Measurements from ENCODE around the gene ABCD2. TPM values are rescaled to one million over a fixed set of nuclear protein-coding genes. Genes with fewer than 3 reads are reported as not detected.
"Not testable (repeated sequence)": the region's sequence is repeated elsewhere in the genome, so short reads cannot be mapped to it uniquely, and the experiment has no call there.

Gene ABCD2
- total RNA-seq, 1 donor from 2014 or later: 1.0 TPM

DNA sequence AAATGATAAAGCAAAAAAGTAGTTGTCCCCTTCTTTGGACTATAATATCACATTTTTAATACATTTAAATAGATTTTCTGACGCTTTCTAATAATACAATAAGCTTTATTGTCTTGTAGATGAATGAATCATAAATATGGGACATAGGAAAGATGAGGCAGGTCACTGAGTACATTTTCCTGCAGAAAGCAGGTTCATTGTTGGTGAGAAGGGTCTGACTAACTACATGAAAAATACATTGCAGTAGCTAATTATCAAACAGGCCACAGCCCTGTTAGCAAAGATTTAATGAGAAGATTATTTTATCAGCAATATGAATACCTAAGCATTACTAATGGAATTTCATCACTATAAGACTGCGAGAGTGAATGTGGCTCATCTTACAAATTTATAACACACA lies 45.6 kb downstream of the ABCD2 start:
- Histone ChIP-seq H3K36me3 (ENCODE audit: control insufficient read depth in 3 of 3, insufficient read depth in 3 of 3, low read length in 3 of 3) (no peaks in the 10 kb centered on the region), H3K4me3 (ENCODE audit: low read length in 3 of 3) (no peak overlapping the region), H3K27ac (ENCODE audit: low read depth, low read length) (no peak overlapping the region), H3K9ac (ENCODE audit: low read depth in 1 of 3, low read length in 3 of 3) (no peak overlapping the region), H3K9me3 (ENCODE audit: control insufficient read depth in 3 of 3, low read length in 3 of 3) (no peaks in the 10 kb centered on the region), H3K4me1 (ENCODE audit: control insufficient read depth in 3 of 3, insufficient read depth in 3 of 3, low read length in 3 of 3) (no peaks in the 10 kb centered on the region), H3K27me3 (ENCODE audit: control insufficient read depth in 3 of 3, insufficient read depth in 3 of 3, low read length in 3 of 3) (no peaks in the 10 kb centered on the region)

DNA sequence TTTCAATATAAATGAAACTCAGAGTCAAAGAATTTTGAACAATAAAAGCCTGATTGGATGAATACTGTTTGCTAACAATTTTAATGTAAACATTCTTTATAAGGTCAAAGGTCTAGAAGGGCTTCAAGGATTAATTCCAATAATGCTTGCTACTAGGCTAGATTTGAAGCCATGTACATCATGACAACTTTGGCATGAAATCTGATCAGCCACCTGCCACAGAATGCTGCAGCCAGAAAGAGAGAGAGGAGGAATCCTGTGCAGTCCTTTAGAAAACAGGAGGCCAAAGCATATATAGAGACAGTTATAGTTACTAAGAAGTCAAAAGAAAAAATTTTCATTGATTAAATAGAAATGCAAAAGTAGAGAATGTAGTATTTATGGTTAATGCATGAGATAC lies 47.1 kb downstream of the ABCD2 start:
- Histone ChIP-seq H3K9me3 (ENCODE audit: control insufficient read depth in 3 of 3, low read length in 3 of 3) (no peaks in the 10 kb centered on the region), H3K4me1 (ENCODE audit: control insufficient read depth in 3 of 3, insufficient read depth in 3 of 3, low read length in 3 of 3) (no peaks in the 10 kb centered on the region), H3K4me3 (ENCODE audit: low read length in 3 of 3) (no peak overlapping the region), H3K36me3 (ENCODE audit: control insufficient read depth in 3 of 3, insufficient read depth in 3 of 3, low read length in 3 of 3) (no peaks in the 10 kb centered on the region), H3K9ac (ENCODE audit: low read depth in 1 of 3, low read length in 3 of 3) (no peak overlapping the region), H3K27ac (ENCODE audit: low read depth, low read length) (no peak overlapping the region), H3K27me3 (ENCODE audit: control insufficient read depth in 3 of 3, insufficient read depth in 3 of 3, low read length in 3 of 3) (no peaks in the 10 kb centered on the region)

DNA sequence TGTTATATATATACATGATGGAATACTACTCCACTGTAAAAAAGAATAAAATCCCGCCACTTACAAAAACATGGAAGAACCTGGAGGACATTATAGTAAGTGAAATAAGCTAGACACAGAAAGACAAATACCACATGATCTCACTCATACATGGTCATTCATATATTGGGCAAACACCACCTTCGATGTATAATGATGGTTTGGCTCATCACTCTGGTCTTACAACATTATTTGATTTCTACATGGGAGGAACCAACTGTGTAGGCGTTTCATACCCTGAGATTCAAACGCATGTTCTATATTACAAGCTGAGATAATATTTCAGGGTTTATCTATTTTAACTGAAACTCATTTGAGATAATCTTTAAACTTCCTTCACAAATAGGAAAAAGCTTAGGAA lies 48.3 kb downstream of the ABCD2 start:
- Histone ChIP-seq H3K4me3 (ENCODE audit: low read length in 3 of 3) (no peak overlapping the region), H3K9me3 (ENCODE audit: control insufficient read depth in 3 of 3, low read length in 3 of 3) (no peaks in the 10 kb centered on the region), H3K4me1 (ENCODE audit: control insufficient read depth in 3 of 3, insufficient read depth in 3 of 3, low read length in 3 of 3) (no peaks in the 10 kb centered on the region), H3K27me3 (ENCODE audit: control insufficient read depth in 3 of 3, insufficient read depth in 3 of 3, low read length in 3 of 3) (no peaks in the 10 kb centered on the region), H3K9ac (ENCODE audit: low read depth in 1 of 3, low read length in 3 of 3) (no peak overlapping the region), H3K27ac (ENCODE audit: low read depth, low read length) (no peak overlapping the region), H3K36me3 (ENCODE audit: control insufficient read depth in 3 of 3, insufficient read depth in 3 of 3, low read length in 3 of 3) (no peaks in the 10 kb centered on the region)

DNA sequence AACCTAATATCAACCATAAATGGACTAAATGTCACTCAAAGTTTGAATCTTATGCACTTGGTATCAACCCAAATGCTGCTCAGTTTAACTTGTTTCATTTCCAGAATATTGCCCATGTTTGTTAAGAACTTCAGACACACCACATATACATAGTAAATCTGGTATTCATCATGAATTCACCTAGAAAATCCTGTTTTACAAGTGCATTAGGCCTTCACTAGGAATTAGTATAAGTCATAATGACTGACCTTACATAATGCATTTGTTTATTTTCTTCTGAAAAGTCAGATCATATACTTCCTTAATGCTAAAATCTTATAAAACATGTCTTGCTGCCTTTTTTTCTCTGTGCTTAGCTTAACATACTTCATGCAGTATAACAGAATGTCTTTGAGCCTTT lies 66.1 kb downstream of the ABCD2 start:
- no peak overlapping the region for H3K9ac ChIP-seq (ENCODE audit: low read depth in 1 of 3, low read length in 3 of 3)
- H3K27me3 ChIP-seq (ENCODE audit: control insufficient read depth in 3 of 3, insufficient read depth in 3 of 3, low read length in 3 of 3): no peaks in the 10 kb centered on the region
- no peak overlapping the region for H3K27ac ChIP-seq (ENCODE audit: low read depth, low read length)
- H3K36me3 ChIP-seq (ENCODE audit: control insufficient read depth in 3 of 3, insufficient read depth in 3 of 3, low read length in 3 of 3): no peaks in the 10 kb centered on the region
- peaks cover 0 to 3% (median 0%) of the 10 kb centered on the region in 3 donors for H3K9me3 ChIP-seq (ENCODE audit: control insufficient read depth in 3 of 3, low read length in 3 of 3)
- no peak overlapping the region for H3K4me3 ChIP-seq (ENCODE audit: low read length in 3 of 3)
- no peaks in the 10 kb centered on the region for H3K4me1 ChIP-seq (ENCODE audit: control insufficient read depth in 3 of 3, insufficient read depth in 3 of 3, low read length in 3 of 3)

DNA sequence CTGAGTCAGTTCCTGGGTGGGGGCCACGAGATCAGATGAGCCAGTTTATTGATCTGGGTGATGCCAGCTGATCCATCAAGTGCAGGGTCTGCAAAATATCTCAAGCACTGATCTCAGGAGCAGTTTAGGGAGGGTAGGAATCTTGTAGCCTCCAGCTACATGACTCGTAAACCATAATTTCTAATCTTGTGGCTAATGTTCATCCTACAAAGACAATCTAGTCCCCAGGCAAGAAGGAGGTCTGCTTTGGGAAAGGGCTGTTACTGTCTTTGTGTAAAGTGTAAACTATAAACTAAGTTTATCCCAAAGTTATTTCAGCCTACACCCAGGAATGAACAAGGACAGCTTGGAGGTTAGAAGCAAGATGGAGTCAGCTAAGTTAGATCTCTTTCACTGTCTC lies 75.4 kb downstream of the ABCD2 start:
- not testable (repeated sequence) for H3K4me3 ChIP-seq (ENCODE audit: low read length in 3 of 3); H3K9me3 ChIP-seq (ENCODE audit: control insufficient read depth in 3 of 3, low read length in 3 of 3); H3K27me3 ChIP-seq (ENCODE audit: control insufficient read depth in 3 of 3, insufficient read depth in 3 of 3, low read length in 3 of 3); H3K27ac ChIP-seq (ENCODE audit: low read depth, low read length); H3K9ac ChIP-seq (ENCODE audit: low read depth in 1 of 3, low read length in 3 of 3); H3K36me3 ChIP-seq (ENCODE audit: control insufficient read depth in 3 of 3, insufficient read depth in 3 of 3, low read length in 3 of 3); H3K4me1 ChIP-seq (ENCODE audit: control insufficient read depth in 3 of 3, insufficient read depth in 3 of 3, low read length in 3 of 3)

DNA sequence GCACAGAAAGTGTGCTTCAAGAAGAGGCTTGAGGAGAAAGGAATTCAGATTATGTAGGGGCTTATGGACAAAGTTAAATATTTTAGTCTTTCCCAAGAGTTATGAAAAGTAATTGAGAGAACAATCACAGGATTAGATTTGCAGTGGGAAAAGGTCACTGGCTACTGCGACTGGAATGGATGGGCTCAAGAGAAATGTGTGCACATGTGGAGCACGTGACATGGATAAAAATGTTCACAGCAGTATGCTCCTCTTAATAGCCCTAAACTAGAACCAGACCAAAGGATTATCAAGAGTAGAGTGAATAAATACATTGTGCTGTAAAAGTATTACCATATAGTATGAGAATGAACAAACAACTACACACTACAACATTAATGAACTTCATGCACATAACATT lies 78.1 kb downstream of the ABCD2 start:
- no peak overlapping the region for H3K27ac ChIP-seq (ENCODE audit: low read depth, low read length)
- H3K9ac ChIP-seq (ENCODE audit: low read depth in 1 of 3, low read length in 3 of 3): no peak overlapping the region
- no peaks in the 10 kb centered on the region for H3K27me3 ChIP-seq (ENCODE audit: control insufficient read depth in 3 of 3, insufficient read depth in 3 of 3, low read length in 3 of 3)
- H3K9me3 ChIP-seq (ENCODE audit: control insufficient read depth in 3 of 3, low read length in 3 of 3): no peaks in the 10 kb centered on the region
- no peak overlapping the region for H3K4me3 ChIP-seq (ENCODE audit: low read length in 3 of 3)
- H3K4me1 ChIP-seq (ENCODE audit: control insufficient read depth in 3 of 3, insufficient read depth in 3 of 3, low read length in 3 of 3): no peaks in the 10 kb centered on the region
- H3K36me3 ChIP-seq (ENCODE audit: control insufficient read depth in 3 of 3, insufficient read depth in 3 of 3, low read length in 3 of 3): no peaks in the 10 kb centered on the region

DNA sequence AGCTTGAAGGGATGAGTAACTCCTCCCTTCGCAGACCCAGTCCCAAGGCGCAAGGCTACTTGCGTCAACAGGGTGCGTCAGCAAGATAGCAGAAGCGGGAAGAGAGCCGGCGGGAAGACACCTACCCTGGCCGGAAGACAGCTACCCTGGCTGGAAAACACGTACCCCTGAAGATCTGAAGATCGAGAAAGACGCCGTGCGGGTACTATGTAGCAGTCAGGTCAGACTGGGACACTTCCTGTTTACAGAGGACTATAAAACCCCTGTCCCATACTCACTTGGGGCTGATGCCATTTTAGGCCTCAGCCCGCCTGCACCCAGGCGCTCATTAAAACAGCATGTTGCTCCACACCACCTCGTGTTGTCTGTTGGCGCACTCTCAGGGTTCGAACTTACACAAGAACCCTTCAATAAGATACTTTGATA lies 80.9 kb downstream of the ABCD2 start:
- Histone ChIP-seq H3K27me3 (ENCODE audit: control insufficient read depth in 3 of 3, insufficient read depth in 3 of 3, low read length in 3 of 3) (no peaks in the 10 kb centered on the region), H3K4me1 (ENCODE audit: control insufficient read depth in 3 of 3, insufficient read depth in 3 of 3, low read length in 3 of 3) (no peaks in the 10 kb centered on the region), H3K36me3 (ENCODE audit: control insufficient read depth in 3 of 3, insufficient read depth in 3 of 3, low read length in 3 of 3) (no peaks in the 10 kb centered on the region), H3K9ac (ENCODE audit: low read depth in 1 of 3, low read length in 3 of 3) (no peak overlapping the region), H3K27ac (ENCODE audit: low read depth, low read length) (no peak overlapping the region), H3K9me3 (ENCODE audit: control insufficient read depth in 3 of 3, low read length in 3 of 3) (no peaks in the 10 kb centered on the region), H3K4me3 (ENCODE audit: low read length in 3 of 3) (no peak overlapping the region)

DNA sequence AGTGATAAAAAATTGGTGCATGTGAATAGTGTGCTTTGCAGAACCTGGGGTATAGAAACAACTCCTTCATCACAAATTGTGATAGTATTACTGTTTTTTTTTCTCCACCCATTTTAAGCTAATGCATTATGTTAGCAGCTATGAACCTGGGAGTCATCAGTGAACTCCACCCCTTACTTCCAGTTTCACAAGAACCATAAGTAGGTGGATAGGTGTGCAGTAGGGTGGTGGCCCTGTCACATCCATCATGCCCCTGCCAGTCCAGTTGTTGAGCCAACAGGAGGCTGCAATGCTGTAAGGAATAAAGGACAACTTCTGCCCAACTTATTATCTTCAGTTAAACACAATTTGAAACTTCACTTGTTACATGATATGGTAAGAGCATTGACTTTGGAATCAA lies 85.7 kb downstream of the ABCD2 start:
- Histone ChIP-seq H3K27ac (ENCODE audit: low read depth, low read length) (no peak overlapping the region), H3K9me3 (ENCODE audit: control insufficient read depth in 3 of 3, low read length in 3 of 3) (no peaks in the 10 kb centered on the region), H3K27me3 (ENCODE audit: control insufficient read depth in 3 of 3, insufficient read depth in 3 of 3, low read length in 3 of 3) (no peaks in the 10 kb centered on the region), H3K4me1 (ENCODE audit: control insufficient read depth in 3 of 3, insufficient read depth in 3 of 3, low read length in 3 of 3) (no peaks in the 10 kb centered on the region), H3K4me3 (ENCODE audit: low read length in 3 of 3) (no peak overlapping the region), H3K9ac (ENCODE audit: low read depth in 1 of 3, low read length in 3 of 3) (no peak overlapping the region), H3K36me3 (ENCODE audit: control insufficient read depth in 3 of 3, insufficient read depth in 3 of 3, low read length in 3 of 3) (no peaks in the 10 kb centered on the region)

DNA sequence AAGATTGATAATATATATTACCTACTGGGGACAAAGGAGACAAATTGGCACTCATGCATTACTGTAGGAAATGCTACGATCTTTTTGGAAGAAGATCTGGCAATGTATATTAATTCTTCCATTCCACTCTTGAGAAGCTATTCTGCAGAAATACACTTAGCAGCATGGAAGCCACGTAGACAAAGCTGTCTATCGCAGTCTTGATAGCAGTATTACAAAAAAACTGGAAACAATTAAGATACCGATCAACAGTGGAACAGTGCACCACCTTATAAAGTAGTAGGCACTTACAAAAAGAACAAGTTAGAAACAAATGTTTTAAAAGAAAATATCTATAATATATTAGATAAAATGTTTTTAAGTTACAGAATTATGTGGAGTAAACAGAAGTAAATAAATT lies 87.2 kb downstream of the ABCD2 start:
- Histone ChIP-seq H3K36me3 (ENCODE audit: control insufficient read depth in 3 of 3, insufficient read depth in 3 of 3, low read length in 3 of 3) (no peaks in the 10 kb centered on the region), H3K27ac (ENCODE audit: low read depth, low read length) (no peak overlapping the region), H3K4me3 (ENCODE audit: low read length in 3 of 3) (no peak overlapping the region), H3K9ac (ENCODE audit: low read depth in 1 of 3, low read length in 3 of 3) (no peak overlapping the region), H3K27me3 (ENCODE audit: control insufficient read depth in 3 of 3, insufficient read depth in 3 of 3, low read length in 3 of 3) (no peaks in the 10 kb centered on the region), H3K4me1 (ENCODE audit: control insufficient read depth in 3 of 3, insufficient read depth in 3 of 3, low read length in 3 of 3) (no peaks in the 10 kb centered on the region), H3K9me3 (ENCODE audit: control insufficient read depth in 3 of 3, low read length in 3 of 3) (no peaks in the 10 kb centered on the region)

DNA sequence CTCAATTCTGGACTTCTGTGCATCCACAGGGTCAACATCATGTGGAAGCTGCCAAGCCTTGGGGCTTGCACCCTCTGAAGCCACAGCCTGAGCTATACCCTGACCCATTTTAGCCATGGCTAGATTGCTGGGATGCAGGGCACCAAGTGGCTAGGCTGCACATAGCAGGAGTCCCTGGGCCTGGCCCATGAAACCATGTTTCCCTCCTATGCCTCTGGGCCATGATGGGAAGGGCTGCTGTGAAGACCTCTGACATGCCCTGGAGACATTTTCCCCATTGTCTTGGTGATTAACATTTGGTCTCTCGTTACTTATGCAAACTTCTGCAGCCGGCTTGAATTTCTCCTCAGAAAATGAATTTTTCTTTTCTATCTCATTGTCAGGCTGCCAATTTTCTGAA lies 92.6 kb downstream of the ABCD2 start:
- Histone ChIP-seq H3K27ac (ENCODE audit: low read depth, low read length) (no peak overlapping the region), H3K4me3 (ENCODE audit: low read length in 3 of 3) (no peak overlapping the region), H3K9ac (ENCODE audit: low read depth in 1 of 3, low read length in 3 of 3) (no peak overlapping the region), H3K4me1 (ENCODE audit: control insufficient read depth in 3 of 3, insufficient read depth in 3 of 3, low read length in 3 of 3) (no peaks in the 10 kb centered on the region), H3K27me3 (ENCODE audit: control insufficient read depth in 3 of 3, insufficient read depth in 3 of 3, low read length in 3 of 3) (no peaks in the 10 kb centered on the region), H3K36me3 (ENCODE audit: control insufficient read depth in 3 of 3, insufficient read depth in 3 of 3, low read length in 3 of 3) (no peaks in the 10 kb centered on the region), H3K9me3 (ENCODE audit: control insufficient read depth in 3 of 3, low read length in 3 of 3) (no peaks in the 10 kb centered on the region)

DNA sequence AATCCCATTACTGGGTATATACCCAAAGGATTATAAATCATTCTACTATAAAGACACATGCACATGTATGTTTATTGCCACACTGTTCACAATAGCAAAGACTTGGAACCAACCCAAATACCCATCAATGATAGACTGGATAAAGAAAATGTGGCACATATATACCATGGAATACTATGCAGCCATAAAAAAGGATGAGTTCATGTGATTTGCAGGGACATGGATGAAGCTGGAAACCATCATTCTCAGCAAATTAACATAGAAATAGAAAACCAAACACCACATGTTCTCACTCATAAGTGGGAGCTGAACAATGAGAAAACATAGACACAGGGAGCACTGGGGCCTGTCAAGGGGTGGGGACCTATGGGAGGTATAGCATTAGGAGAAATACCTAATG lies 97.4 kb downstream of the ABCD2 start:
- not testable (repeated sequence) for H3K9ac ChIP-seq (ENCODE audit: low read depth in 1 of 3, low read length in 3 of 3); H3K4me3 ChIP-seq (ENCODE audit: low read length in 3 of 3); H3K36me3 ChIP-seq (ENCODE audit: control insufficient read depth in 3 of 3, insufficient read depth in 3 of 3, low read length in 3 of 3); H3K27me3 ChIP-seq (ENCODE audit: control insufficient read depth in 3 of 3, insufficient read depth in 3 of 3, low read length in 3 of 3); H3K9me3 ChIP-seq (ENCODE audit: control insufficient read depth in 3 of 3, low read length in 3 of 3); H3K27ac ChIP-seq (ENCODE audit: low read depth, low read length); H3K4me1 ChIP-seq (ENCODE audit: control insufficient read depth in 3 of 3, insufficient read depth in 3 of 3, low read length in 3 of 3)
